GM19193 (cell line): ENCODE measurements around the gene CAT.

Source experiments
- POLR2A ChIP-seq: IDR thresholded peaks from 4 replicates; pipeline ENCODE4 v1.6.1; 2011; ENCODE audit not compliant: insufficient read depth, insufficient read length; ENCODE audit errors: extremely low read depth

The CAT gene

DNA sequence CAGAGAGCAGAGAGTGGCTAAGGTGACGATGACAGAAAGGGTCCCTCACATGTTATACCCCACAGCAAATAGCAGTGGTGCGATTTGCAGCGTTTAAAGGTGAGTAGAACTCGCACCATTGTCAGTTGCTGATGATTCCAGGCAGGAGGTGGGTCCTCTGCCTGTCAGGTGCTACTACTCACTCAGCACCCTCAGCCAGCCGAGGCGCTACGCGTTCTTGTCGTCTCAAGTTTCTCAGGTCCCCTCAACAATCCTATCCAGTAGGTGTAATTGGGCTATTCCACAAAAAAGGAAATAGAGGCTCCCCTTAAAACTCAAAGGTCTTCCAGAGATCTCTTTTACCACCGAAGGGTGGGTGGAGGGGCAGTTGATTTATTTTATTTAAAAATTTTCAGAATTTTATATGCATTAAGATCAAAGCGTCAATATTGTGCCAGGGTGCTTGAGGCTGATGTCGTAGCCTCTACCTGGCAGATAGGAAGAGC is 56.5 kb downstream of the CAT start:
- TF ChIP-seq POLR2A: no peak

DNA sequence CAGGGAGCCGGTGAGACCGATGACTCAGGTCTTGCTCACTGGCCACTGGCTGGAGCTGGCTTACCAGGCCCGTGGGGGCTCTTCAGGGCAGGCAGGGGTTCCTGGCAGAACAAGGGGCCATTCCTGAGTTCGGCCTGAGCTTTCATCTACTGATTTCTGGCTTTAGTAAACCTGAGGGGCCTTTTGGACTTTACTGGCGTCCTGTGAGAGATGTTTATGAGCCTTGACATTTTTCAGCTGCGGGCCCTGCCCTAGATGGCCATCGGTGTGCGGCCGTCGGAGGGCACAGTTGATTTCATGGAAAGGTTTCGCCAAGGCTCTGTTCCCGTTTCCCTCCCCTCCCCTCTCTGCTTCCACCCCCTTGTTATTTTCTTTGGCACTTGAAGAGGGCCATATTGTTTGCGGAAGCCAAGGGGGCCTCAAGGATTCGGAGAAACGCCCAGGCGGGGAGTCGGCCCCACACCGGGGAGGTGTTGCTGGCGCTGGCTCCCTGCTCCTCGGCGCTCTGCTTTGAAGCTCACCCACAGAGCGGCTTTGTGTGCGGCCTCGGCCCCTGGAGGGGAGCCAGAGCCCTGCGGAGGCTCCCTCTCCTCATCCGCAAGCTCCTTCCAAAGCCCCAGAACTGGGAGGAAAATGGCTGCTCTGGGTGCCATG is 57.1 kb downstream of the CAT start:
- no peak for TF ChIP-seq POLR2A

DNA sequence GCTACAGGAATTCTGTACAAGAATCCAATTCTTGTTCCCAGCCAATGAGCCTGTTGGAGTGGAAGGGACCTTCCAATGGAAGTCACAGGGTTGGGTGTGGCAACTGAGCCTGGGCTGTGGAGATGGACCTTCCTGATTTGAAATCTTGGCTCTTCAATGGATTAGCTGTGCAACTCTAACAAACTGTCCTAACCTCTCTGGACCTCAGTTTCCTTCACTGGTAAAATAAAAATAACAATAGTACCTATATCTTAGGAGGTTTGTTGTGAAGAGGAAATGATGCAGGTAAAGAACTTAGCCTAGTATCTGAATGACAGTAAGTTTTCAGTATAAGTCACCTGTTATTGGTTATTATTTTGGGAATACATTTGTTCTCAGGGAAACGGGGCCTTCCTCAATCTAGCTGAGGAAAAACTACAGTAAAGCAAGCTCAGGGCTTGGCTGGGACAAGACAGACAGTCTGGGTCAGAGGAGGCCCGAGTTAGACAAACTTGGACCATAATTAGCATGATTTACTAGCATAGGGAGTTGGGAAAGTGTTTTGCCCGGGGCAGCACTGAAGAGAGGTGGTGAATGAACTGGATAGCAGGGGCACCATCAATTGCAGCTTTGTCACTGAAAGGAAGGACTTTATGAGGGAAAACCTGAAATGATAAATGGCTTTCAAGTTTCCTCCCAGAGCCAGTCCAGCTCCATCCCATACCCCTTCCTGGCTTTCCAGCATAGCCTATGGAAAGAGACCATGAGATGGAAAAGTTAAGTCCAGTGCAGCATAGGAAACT is 61.2 kb downstream of the CAT start:
- TF ChIP-seq POLR2A: no peak

DNA sequence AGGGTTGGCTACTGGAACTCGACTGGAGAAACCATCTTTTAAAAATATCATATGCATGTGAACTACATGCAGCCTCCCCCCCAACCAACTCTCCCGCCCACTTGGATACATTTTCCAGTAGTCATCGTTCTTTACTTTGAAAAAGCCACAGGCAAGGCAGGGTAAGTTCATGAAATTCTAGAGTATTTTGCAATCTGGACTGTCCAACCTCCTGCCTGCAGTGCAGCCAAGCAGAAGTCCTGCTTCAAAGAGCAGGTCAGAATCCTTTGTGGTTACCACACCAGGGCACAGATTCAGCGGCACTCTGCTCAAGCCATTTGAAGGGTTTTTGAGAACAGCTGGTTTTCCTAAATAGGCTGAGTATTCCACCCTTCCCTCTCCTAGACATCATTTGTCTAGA is 62.8 kb downstream of the CAT start:
- no peak for TF ChIP-seq POLR2A

DNA sequence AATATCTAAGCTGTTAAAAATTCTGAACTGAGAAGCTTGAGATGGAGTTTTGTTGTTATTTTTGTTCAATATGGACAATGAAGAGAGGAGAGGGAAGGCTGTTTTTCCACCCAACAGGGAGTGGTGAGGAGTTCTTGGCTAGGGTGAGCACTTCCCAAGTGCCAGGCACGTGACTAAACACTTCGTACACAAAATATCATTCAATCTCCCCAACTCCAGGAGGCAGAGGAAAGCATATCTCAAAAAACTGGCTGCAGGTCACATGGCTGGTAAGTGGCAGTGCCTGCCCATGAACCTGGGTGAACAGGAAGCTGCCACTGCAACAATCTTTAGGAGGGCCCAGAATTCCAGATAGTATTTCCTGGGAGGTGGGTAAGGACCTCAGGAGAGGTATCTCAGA is 63.2 kb downstream of the CAT start:
- TF ChIP-seq POLR2A: no peak

GRCh38 chr11:34502949-34503348 is 64.2 kb downstream of the CAT start:
- no peak for TF ChIP-seq POLR2A

- TF ChIP-seq POLR2A: no peak
Observed at GRCh38 chr11:34505874-34506273, 67.1 kb downstream of the CAT start.

DNA sequence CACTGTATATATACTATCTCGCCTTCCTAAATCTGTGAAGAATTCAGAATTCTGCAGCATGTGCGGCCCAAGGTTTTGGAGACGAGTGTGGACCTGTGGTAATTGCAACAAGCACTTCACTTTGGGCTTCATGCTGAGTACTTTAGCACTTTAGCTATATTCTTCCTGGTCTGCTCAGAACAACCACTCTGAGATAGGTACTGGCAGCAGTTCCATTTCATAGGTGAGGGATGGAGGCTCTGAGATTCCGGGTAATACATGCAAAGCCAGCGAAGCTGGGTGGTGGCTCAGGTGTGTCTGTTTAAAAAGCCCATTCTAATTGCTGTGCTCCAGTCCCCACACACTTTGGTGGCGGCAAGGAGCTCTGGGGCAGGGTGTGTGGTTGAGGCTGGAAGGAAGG is 68.4 kb downstream of the CAT start:
- no peak for TF ChIP-seq POLR2A

GRCh38 chr11:34507610-34508009 is 68.9 kb downstream of the CAT start:
- TF ChIP-seq POLR2A: no peak

GRCh38 chr11:34508524-34508923 is 69.8 kb downstream of the CAT start:
- no peak for TF ChIP-seq POLR2A

GRCh38 chr11:34509336-34509876 is 70.7 kb downstream of the CAT start:
- no peak for TF ChIP-seq POLR2A

GRCh38 chr11:34510218-34510617 is 71.5 kb downstream of the CAT start:
- TF ChIP-seq POLR2A: no peak

GRCh38 chr11:34510673-34511072 is 71.9 kb downstream of the CAT start:
- TF ChIP-seq POLR2A: no peak

DNA sequence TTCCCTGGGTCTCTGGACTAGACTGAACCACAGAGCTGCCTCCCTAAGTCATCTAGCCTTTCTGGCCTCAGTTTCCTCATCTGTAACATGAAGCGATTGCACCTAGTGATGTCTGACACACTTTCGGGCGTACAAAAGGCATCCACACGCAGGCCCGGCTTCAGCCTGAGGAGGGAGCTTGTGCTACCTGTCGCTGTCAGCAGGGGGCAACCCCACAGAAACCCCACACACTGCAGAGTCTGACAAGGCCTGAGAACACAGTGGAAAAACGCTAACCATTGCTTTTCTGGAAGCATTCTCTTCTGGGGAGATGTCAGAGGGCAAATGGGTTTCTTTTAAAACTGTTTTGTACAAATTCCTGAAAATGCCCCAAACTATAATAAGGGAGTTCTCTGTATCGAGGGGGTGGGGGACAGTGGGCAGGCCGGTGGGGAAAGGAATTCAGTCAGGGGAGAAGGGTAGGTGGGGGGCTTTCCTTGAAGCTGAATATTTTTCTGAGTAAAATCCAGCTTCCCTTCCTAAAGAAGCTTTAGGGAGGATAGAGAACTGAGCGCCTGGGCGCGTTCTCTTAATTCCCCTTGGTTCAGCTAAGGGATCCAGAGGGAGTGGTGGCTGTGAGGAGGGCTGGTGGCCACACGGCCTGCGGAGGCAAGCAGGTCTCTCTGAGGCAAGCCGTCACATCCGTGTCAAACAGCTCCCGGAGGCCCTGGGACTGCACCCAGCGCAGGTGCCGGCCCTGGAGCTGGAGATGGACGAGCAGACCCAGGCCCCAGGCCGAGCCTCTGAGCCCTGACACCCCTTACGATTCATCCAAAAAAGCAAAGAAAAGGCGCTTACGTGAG is 74.3 kb downstream of the CAT start:
- no peak for TF ChIP-seq POLR2A

- TF ChIP-seq POLR2A: no peak
Observed at GRCh38 chr11:34513682-34514449, 75.1 kb downstream of the CAT start, which contains the start of gene ELF5. Gene ELF5, minus strand, starts transcription at chr11:34513794. Its CDS starts 8,045 bp downstream, at chr11:34505749.

GRCh38 chr11:34514597-34514996 is 75.9 kb downstream of the CAT start:
- no peak for TF ChIP-seq POLR2A
